AG04449 (cell line): ENCODE measurements around the gene EIPR1.

Experiments
- CTCF ChIA-PET: fragments of 350-600 bp; formaldehyde crosslinking; extraction: SDS; loops from one replicate; lab custom pipeline; 2021; ENCODE audit warnings: antibody characterized with exemption; lab: Yijun Ruan, JAX
- POLR2A ChIA-PET: fragments of 400-600, 350-600 bp; formaldehyde crosslinking; extraction: SDS; loops from one replicate; lab custom pipeline; 2020; ENCODE audit warnings: antibody characterized with exemption, inconsistent platforms; lab: Yijun Ruan, JAX
- DNase-seq: peaks from one replicate; pipeline ENCODE4 v3.0.0-alpha.2; 2010; ENCODE audit warnings: low read depth, low spot score
- H3K4me3 ChIP-seq: 2 replicates; pipeline ENCODE4 v1.5.1; 2011; ENCODE audit warnings: low read depth, mild to moderate bottlenecking, control low read depth, low read length
- CTCF ChIP-seq: IDR thresholded peaks from one replicate; pipeline ENCODE4 v1.5.1; 2011; ENCODE audit warnings: mild to moderate bottlenecking, moderate library complexity, low read length, control low read depth, inconsistent platforms; ENCODE audit not compliant: insufficient read depth; ENCODE audit errors: missing control alignments

The EIPR1 gene

GRCh38 chr2:3180082-3180908 lies 197.3 kb downstream of the EIPR1 start:
- H3K4me3 ChIP-seq, result no peak overlapping the region
- ChIA-PET CTCF (interaction anchor here (1.0 kb wide), 1 partner anchor 19 kb away, joined by 3 read pairs; no protein-coding TSS in a partner anchor), POLR2A (no interaction called here)
- TF ChIP-seq CTCF, result no peak
- no peak for DNase-seq

GRCh38 chr2:3179626-3180025 lies 198.0 kb downstream of the EIPR1 start:
- CTCF ChIA-PET, result interaction anchor here (1.0 kb wide), 1 partner anchor 18 kb away, joined by 3 read pairs; no protein-coding TSS in a partner anchor
- TF ChIP-seq CTCF, result no peak
- no peak for DNase-seq
- no peak overlapping the region for H3K4me3 ChIP-seq
- POLR2A ChIA-PET, result no interaction called here

GRCh38 chr2:3179208-3179607 lies 198.4 kb downstream of the EIPR1 start:
- no peak overlapping the region for H3K4me3 ChIP-seq
- no peak for DNase-seq
- ChIA-PET POLR2A (no interaction called here), CTCF (interaction anchor here (1.0 kb wide), 1 partner anchor 17 kb away, joined by 3 read pairs; no protein-coding TSS in a partner anchor)
- peak; percentile 4 for TF ChIP-seq CTCF

GRCh38 chr2:3178578-3179031 lies 199.0 kb downstream of the EIPR1 start:
- DNase-seq, result no peak
- no peak overlapping the region for H3K4me3 ChIP-seq
- CTCF ChIA-PET, result no interaction called here
- POLR2A ChIA-PET, result no interaction called here
- no peak for TF ChIP-seq CTCF

GRCh38 chr2:3177891-3178577 lies 199.6 kb downstream of the EIPR1 start:
- POLR2A ChIA-PET, result no interaction called here
- no peak for DNase-seq
- CTCF ChIA-PET, result no interaction called here
- H3K4me3 ChIP-seq, result no peak overlapping the region
- no peak for TF ChIP-seq CTCF

GRCh38 chr2:3176869-3177255 lies 200.8 kb downstream of the EIPR1 start:
- DNase-seq, result no peak
- no peak overlapping the region for H3K4me3 ChIP-seq
- TF ChIP-seq CTCF, result no peak
- CTCF ChIA-PET, result no interaction called here
- POLR2A ChIA-PET, result no interaction called here
